ENCODE data around the gene BPIFB6.

The BPIFB6 gene

DNA sequence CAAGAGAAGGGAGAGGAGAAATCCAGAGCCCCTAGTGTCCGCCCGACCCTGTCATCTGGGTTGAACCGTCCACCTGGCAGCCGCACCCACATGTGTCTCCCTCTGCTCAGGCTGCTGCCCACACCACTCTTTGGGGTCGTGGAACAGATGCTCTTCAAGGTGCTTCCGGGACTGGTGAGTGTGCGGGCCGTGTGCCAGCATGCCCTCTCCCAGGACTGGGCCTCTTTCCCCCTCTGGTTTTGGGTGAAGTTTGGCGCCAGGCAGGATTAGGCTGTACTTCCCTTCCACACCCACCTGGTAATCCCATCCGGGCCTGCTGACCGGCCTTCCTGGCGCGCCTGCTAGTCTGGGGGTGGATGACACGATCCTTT lies 30.2 kb downstream of the BPIFB6 start:
- TF ChIP-seq, protein P1, sequence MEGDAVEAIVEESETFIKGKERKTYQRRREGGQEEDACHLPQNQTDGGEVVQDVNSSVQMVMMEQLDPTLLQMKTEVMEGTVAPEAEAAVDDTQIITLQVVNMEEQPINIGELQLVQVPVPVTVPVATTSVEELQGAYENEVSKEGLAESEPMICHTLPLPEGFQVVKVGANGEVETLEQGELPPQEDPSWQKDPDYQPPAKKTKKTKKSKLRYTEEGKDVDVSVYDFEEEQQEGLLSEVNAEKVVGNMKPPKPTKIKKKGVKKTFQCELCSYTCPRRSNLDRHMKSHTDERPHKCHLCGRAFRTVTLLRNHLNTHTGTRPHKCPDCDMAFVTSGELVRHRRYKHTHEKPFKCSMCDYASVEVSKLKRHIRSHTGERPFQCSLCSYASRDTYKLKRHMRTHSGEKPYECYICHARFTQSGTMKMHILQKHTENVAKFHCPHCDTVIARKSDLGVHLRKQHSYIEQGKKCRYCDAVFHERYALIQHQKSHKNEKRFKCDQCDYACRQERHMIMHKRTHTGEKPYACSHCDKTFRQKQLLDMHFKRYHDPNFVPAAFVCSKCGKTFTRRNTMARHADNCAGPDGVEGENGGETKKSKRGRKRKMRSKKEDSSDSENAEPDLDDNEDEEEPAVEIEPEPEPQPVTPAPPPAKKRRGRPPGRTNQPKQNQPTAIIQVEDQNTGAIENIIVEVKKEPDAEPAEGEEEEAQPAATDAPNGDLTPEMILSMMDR (IDR thresholded peaks at IDR 0.05), result no peak
- Histone ChIP-seq H3K27ac (no peak overlapping the region), H3K4me3 (no peak overlapping the region)
- no peak for DNase-seq (ENCODE audit: low spot score)

DNA sequence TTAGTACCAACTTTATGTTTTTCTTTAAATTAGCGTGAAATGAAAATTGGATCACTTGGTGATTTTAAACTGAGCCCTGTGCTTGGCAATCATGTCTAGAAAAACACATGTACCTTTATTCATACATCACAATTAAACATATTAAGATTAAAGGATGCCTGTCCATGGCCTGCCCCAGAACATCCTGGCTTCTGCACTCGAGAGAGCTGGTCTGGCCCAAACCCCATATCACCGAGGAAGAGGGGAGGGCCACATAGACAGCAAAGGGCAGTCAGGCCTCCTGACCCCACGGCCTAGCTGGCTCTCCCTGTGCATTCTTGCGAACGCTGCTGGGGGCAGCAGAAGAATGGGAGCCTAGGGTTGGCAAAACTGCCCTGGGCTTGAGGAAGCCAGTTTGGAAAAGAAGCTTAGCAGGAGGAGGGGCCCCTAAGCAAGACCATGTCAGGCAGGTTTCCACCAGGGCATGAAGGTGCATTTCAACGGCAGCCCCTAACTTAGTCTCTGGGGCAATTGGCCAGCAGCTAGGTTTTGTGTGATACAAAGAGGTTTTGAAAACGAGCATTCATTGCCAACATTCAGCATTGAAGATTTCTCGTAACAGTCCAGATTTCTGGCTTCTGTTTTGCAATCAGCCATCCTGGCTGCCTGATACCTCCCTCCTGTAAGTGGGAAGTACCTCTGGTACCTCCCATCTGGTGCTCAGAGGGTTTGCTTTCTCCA lies 30.8 kb downstream of the BPIFB6 start:
- Histone ChIP-seq H3K27ac (no peak overlapping the region), H3K4me3 (no peak overlapping the region)
- TF ChIP-seq, protein P1 (IDR thresholded peaks at IDR 0.05), result no peak
- no peak for DNase-seq (ENCODE audit: low spot score)

DNA sequence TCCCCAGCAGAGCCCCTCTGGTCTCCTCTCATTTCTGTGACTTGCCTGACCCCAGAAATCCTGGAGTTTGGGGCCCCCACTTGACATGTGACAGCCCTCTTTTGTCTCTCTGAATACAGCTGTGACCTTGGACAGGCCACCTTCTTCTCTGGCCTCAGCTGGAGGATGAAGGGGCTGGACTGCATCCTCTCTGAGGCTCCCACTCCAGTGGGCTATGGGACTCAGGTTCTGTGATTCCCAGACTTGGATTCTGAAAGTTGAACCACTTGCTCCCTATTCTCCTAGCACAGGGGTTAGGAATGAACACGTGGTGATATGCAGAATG lies 31.3 kb downstream of the BPIFB6 start:
- Histone ChIP-seq H3K27ac (no peak overlapping the region), H3K4me3 (no peak overlapping the region)
- no peak for DNase-seq (ENCODE audit: low spot score)
- TF ChIP-seq, protein P1 (IDR thresholded peaks at IDR 0.05), result no peak

DNA sequence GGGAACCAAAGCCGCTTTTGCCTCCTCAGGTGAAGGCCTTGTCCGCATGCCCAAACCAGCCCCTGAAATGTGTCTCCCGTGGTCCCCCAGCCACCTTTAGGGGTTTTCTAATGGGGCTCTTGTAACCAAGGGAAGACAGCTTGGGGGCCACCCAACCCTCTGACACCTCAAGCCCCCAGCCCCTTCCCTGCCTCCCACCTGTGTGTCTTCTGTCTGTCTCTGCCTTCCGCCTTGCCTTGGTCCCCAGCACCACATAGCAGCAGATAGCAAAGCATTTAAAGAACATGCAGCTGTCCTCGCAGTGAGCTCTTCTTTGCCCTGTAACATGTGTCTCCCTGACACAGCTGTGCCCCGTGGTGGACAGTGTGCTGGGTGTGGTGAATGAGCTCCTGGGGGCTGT lies 31.8 kb downstream of the BPIFB6 start:
- no peak overlapping the region for H3K27ac ChIP-seq
- no peak for DNase-seq (ENCODE audit: low spot score)
- TF ChIP-seq, protein P1 (IDR thresholded peaks at IDR 0.05), result no peak
- no peak overlapping the region for H3K4me3 ChIP-seq

DNA sequence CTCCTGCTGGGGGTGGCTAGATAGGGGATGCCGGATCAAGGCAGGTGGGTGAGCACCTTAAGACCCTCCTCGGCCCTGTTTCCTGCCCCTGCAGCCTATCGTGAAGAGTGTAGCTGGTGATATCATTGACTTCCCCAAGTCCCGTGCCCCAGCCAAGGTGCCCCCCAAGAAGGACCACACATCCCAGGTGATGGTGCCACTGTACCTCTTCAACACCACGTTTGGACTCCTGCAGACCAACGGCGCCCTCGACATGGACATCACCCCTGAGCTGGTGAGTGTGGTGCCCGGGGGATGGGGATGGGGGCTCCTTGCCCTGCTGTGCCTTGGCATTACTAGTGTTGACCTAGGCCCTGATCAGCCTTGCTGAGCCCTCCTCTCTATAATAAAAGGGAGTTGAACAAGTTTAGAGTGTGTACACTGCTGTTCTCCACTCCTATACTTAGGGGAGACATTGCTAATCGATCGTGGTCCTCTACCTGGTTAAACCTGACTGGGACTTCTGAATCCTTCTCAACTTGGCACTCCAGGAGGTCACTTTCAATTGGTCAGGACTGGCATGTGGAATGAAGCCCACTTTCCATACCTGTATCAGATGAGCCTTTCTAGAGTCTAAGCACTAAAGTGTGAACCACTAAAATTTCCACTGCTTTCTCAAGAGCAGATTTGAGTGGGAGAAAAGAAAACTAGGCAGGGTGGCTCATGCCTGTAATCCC lies 33.3 kb downstream of the BPIFB6 start:
- DNase-seq (ENCODE audit: low spot score), result no peak
- TF ChIP-seq, protein P1 (IDR thresholded peaks at IDR 0.05), result no peak
- no peak overlapping the region for H3K27ac ChIP-seq
- H3K4me3 ChIP-seq, result no peak overlapping the region

DNA sequence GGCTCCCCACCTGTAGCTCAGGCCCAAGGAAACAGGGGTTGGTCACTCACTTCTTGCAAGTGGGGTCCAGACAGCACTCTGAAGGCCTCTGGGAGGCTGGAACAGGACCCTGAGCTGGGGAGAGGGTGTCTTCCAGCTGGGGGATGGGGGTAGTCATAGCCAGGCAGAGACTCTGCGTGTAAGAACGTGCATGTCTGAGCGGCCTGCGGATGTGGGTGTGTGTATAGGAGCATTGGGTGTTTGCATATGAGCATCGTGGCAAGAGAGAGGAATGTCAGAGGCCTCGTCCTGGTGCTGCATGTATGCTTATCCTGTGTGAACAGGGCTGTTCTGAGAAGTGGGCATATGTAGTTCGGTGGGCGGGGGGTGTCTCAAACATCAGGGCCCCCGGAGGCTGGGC lies 34.3 kb downstream of the BPIFB6 start:
- no peak for DNase-seq (ENCODE audit: low spot score)
- TF ChIP-seq, protein P1 (IDR thresholded peaks at IDR 0.05), result no peak
- Histone ChIP-seq H3K4me3 (no peak overlapping the region), H3K27ac (no peak overlapping the region)

DNA sequence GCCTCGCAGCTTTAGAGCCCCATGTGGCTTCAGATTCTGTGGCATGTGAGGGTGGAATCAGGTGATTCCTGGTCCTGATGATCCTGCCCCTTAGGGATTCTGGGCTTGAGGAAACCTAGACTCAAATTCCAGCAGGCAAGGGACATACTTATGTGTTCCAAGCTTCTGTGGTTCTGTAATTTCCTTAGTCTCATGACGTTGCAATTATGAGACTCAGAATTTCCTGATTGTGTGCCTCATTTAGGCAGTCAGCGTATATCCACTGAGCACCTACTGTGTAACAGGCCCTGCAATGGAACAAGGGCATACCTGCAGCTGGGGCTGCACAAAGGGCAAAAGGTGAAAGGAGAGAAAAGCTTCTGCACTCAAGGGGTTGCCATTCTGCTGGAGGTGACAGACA lies 36.4 kb downstream of the BPIFB6 start:
- Histone ChIP-seq H3K27ac (no peak overlapping the region), H3K4me3 (no peak overlapping the region)
- TF ChIP-seq, protein P1 (IDR thresholded peaks at IDR 0.05), result no peak
- DNase-seq (ENCODE audit: low spot score), result no peak

Data from coronary artery (tissue), 2 donors.